GM21786 (cell line): Measurements from ENCODE around the gene SEZ6L.
"Not testable (repeated sequence)": the region's sequence is repeated elsewhere in the genome, so short reads cannot be mapped to it uniquely, and the experiment has no call there.

Experiments
- ATAC-seq: cut with Tn5 transposase; IDR thresholded peaks from one replicate; pipeline ENCODE4 v1.9.1; 2021; ENCODE audit not compliant: unreplicated experiment

Gene SEZ6L

GRCh38 chr22:26374391-26375026 lies 205.2 kb downstream of the SEZ6L start:
- no peak for ATAC-seq

- ATAC-seq, result no peak
Measured at GRCh38 chr22:26377170-26377830, 208.0 kb downstream of the SEZ6L start.

GRCh38 chr22:26380072-26380830 lies 211.0 kb downstream of the SEZ6L start:
- no peak for ATAC-seq

- no peak for ATAC-seq
Measured at GRCh38 chr22:26382782-26383181, 213.5 kb downstream of the SEZ6L start.

- ATAC-seq, result no peak
Measured at GRCh38 chr22:26383968-26384556, 214.8 kb downstream of the SEZ6L start.

GRCh38 chr22:26385164-26385563 lies 215.9 kb downstream of the SEZ6L start:
- no peak for ATAC-seq

GRCh38 chr22:26389125-26389524 lies 219.9 kb downstream of the SEZ6L start:
- no peak for ATAC-seq

- no peak for ATAC-seq
Measured at GRCh38 chr22:26391091-26391490, 221.8 kb downstream of the SEZ6L start.

- ATAC-seq, result no peak
Measured at GRCh38 chr22:26391623-26392022, 222.4 kb downstream of the SEZ6L start.

- no peak for ATAC-seq
Measured at GRCh38 chr22:26393929-26394328, 224.7 kb downstream of the SEZ6L start.

- ATAC-seq, result no peak
Measured at GRCh38 chr22:26394777-26395176, 225.5 kb downstream of the SEZ6L start.

GRCh38 chr22:26395926-26396325 lies 226.7 kb downstream of the SEZ6L start:
- no peak for ATAC-seq

GRCh38 chr22:26398741-26399153 lies 229.5 kb downstream of the SEZ6L start:
- no peak for ATAC-seq

GRCh38 chr22:26399289-26399688 lies 230.0 kb downstream of the SEZ6L start:
- ATAC-seq, result no peak

GRCh38 chr22:26401726-26402125 lies 232.5 kb downstream of the SEZ6L start:
- no peak for ATAC-seq

- ATAC-seq, result no peak
Measured at GRCh38 chr22:26404851-26405421, 235.7 kb downstream of the SEZ6L start.

GRCh38 chr22:26406118-26406517 lies 236.9 kb downstream of the SEZ6L start:
- no peak for ATAC-seq

GRCh38 chr22:26408562-26409220 lies 239.4 kb downstream of the SEZ6L start:
- ATAC-seq, result not testable (repeated sequence)

- ATAC-seq, result no peak
Measured at GRCh38 chr22:26409719-26410335, 240.6 kb downstream of the SEZ6L start.

GRCh38 chr22:26410386-26410785 lies 241.1 kb downstream of the SEZ6L start:
- ATAC-seq, result no peak
